ENCODE data around the gene ARHGEF7. TPM values are rescaled to one million over a fixed set of nuclear protein-coding genes. Genes with fewer than 3 reads are reported as not detected.
"Not testable (repeated sequence)": the region's sequence is repeated elsewhere in the genome, so short reads cannot be mapped to it uniquely, and the experiment has no call there.

ARHGEF7 gene
- total RNA-seq, 1 donor from 2014 or later = 104 TPM

GRCh38 chr13:111194651-111195050 is 79.5 kb downstream of the ARHGEF7 start:
- DNase-seq (ENCODE audit: low spot score) = not testable (repeated sequence)

- DNase-seq (ENCODE audit: low spot score) = not testable (repeated sequence)
These were observed 83.7 kb downstream of the ARHGEF7 start for GRCh38 chr13:111198732-111199378.

DNA sequence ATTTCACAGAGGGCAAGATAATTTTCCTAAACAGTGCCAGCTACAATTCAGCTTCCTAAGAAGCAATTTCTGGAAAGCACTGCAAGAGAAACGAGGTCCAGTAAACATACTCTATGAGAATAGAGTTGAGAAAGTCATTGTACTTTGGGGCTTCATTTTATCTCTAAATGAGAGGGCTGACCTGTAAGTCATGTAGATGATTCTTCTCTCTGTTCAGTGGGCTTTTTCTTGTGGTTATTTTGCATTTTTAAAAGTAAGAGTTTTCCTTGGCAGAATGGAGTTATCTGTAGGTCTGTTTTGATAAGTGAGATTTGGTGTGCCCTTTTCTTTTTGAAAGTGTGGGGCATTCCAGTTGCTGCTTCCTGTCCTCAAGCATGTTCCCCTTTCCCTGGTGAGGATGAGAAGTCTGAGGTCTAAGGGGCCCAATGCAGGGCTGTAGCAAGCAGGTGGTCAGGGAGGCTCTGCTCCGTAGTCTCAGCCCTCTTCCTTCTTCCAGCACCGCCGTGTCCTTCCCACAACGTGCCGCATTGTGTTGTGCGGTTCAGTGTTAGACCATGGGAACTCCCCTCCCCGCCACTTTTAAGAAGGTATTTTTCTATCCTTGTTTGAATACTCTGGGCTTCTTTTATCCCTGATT is 86.3 kb downstream of the ARHGEF7 start:
- DNase-seq (ENCODE audit: low spot score) = no peak

DNA sequence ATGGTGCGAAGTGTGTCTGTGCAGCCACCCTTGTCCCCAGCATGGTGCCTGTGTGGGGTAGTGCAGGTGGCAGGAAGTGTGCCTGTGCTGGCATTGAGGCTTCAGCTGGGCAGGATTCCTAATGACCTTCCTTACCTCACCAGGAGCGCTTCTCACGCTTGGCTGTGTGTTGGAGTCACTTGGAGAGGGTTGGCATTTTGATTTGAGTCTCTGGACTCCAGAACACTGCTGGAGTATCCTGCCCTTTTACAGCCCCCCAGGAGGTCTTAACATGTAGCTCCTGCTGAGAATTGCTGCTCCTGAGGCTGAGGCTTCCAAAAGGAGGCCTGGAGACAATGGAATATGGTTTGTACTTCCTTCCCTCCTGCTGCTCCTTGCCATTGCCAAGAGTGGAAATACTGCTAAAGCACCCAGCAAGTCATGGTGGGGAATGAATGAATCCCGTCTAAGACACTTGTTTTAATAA is 87.1 kb downstream of the ARHGEF7 start:
- no peak for DNase-seq (ENCODE audit: low spot score)

GRCh38 chr13:111202745-111203144 is 87.6 kb downstream of the ARHGEF7 start:
- no peak for DNase-seq (ENCODE audit: low spot score)

GRCh38 chr13:111203736-111204389 is 88.8 kb downstream of the ARHGEF7 start:
- DNase-seq (ENCODE audit: low spot score) = no peak

DNA sequence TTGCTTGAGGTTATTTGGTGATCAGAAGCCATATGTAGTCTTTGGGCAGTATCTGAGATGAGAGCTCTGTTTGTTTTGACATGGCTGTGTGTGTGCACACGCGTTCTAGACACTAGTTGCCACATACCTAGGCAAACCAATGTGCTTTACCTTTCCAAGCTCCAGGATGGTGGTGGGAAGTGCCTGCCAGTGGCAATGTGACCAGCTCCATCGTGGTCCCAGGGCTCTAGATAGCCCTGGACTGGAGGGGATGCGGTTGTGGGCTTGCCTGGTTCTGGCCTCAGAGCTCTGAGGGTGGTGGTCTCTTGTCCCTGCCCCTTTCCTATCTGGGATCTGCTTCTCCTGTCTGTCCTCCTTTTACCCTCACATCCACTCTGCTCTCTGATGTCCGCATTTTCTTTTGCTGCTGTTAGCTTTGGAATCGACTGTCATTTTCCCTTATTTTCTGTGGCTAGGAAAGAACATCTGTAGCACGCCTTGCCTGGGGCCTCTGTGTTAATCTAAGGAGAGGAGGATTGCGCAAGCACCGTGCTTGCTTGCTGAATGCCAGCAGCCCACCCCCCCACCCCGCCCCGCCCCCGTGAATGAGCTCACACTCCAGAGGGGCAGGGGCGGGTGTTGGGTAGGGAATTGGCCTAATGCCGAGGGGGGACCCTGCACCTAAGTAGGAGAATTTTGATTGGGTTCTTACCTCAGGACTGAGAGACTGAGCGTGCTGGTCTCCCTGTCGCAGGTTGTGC is 89.5 kb downstream of the ARHGEF7 start:
- DNase-seq (ENCODE audit: low spot score) = peak; percentile 54

GRCh38 chr13:111206148-111206547 is 91.0 kb downstream of the ARHGEF7 start:
- DNase-seq (ENCODE audit: low spot score) = no peak

- DNase-seq (ENCODE audit: low spot score) = no peak
These were observed 94.5 kb downstream of the ARHGEF7 start for GRCh38 chr13:111209613-111210012.

DNA sequence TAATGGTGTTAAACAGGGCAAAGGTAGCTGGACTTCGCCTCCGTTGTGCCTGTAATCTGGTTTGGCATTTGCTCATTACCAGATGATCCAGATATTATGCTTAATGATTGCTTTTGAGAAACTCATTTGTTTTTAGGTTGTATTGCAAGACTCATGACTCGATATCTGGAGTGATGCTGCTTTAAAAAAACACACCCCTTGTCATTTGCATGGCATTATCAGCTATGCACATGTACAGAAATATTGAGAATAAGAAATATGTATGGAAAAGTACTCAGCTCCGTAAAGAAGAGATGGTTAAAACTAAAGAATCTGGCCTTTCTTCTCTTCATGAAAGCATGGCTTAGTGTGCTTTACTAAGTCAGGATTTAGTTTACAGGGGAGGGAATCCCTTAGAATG is 95.0 kb downstream of the ARHGEF7 start:
- no peak for DNase-seq (ENCODE audit: low spot score)

DNA sequence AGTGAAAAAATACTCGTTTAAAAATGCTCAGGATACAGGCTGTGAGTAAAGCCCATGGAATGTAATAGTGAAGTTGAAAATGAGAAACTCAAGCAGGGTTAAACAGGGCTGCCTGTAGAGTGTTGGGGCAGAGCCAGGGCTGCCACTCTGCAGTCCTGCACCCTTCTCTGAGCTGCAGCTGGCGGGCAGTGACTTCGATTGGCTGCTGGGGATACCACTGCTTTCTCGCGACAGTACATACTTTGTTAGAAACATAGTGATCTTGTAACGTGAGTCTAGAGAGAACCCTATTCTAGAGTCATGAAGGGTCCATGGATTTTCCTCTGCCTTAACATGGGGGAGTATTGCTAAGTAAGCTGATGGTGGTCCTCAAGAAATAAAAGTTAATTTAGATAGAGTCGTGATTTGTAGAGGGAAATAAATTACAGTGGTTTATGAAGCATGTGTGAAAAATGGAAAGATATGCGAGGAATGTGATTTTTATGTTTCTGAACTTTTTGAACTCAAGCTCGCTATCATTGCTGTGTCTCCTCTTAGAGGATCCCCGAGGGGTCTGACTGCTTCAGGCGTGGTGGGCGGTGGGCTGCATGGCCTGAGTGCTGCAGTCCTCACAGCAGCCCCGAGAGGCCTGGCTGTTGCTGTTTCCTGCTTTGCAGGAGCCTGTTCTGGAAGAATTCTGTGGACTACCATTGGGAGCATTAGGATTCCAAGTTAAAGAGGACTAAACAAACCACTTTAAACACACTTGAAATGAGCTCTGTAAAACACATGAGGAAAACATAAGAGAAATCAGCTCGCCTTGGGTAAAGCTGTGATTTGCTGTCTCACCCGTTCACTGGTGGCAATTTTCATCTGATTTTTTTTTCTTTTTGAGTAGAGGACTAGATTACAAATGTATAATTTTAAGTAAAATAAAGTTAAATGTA is 95.7 kb downstream of the ARHGEF7 start:
- no peak for DNase-seq (ENCODE audit: low spot score)

DNA sequence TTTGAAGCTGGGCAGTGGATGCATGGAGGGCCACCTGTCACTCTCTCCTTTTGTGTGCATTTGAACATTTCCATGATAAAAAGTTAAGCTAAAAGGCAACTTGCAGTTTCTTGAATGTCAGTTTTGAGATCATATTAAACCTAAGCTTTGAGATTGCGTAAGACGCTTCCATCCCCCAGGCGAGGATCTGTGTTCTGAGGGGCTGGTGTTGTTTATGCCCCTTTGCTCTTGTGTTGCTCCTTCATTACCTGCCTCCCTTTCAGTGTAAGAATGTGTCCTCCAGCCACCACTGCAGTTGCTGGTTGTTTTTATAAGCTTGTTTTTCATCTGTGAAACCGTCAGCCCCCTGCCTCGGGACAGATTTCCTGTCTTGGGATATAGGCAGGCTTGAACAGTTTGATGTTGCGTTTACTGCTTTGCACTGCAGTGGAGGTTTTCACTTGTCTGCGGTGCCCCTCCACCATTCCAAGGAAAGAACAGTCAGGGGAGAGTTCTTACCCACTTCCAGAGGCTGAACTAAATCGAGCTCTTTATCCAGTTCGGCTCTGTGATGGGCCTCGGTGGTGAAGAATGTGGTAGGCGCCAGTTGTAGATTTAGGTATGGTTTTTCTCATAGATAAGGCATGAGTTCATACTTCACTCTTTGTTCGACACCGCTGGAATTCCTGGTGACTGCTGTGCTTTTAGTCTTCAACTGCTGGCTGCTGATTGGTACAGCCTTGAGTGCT is 96.8 kb downstream of the ARHGEF7 start:
- no peak for DNase-seq (ENCODE audit: low spot score)

GRCh38 chr13:111212517-111212873 is 97.4 kb downstream of the ARHGEF7 start:
- DNase-seq (ENCODE audit: low spot score) = no peak

DNA sequence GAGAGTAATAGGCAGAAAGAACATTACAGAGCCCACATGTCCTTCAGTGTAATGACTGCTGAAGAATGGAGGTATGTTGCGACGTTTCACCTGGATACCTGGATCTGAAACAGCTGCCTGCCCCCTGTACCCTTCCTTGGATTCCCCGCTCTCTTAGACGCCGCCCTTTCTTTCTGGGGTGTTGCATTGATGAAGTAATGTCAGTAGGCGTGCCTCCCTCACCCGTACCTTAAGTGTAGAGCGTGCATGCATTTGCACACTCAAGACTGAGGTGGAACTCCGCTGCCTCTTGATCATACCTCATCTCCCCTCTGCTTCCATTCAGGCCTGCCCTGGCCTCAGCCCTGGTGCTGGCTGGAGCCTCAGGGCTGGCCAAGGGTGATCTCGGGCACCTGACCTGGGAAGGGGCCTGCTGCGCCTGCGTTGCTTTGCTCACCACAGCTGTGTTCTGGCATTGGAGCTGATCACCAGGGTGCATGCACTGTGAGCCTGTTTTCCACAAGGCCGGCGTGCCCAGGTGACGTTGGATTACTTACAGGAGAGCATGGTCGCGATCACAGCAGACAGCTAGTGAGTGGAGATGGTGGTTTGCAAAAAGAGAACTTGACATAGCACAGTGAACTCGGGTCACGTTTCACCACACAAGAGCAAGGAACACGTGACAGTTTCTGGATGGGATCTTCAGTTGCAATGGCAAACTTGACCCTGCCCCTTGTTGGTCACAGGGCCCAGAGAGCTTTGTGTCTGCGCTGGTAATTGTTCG is 99.0 kb downstream of the ARHGEF7 start:
- no peak for DNase-seq (ENCODE audit: low spot score)

GRCh38 chr13:111215081-111216047 is 100.3 kb downstream of the ARHGEF7 start:
- no peak for DNase-seq (ENCODE audit: low spot score)

GRCh38 chr13:111216166-111216960 is 101.3 kb downstream of the ARHGEF7 start:
- no peak for DNase-seq (ENCODE audit: low spot score)

- DNase-seq (ENCODE audit: low spot score) = no peak
These were observed 102.5 kb downstream of the ARHGEF7 start for GRCh38 chr13:111217641-111218040.

DNA sequence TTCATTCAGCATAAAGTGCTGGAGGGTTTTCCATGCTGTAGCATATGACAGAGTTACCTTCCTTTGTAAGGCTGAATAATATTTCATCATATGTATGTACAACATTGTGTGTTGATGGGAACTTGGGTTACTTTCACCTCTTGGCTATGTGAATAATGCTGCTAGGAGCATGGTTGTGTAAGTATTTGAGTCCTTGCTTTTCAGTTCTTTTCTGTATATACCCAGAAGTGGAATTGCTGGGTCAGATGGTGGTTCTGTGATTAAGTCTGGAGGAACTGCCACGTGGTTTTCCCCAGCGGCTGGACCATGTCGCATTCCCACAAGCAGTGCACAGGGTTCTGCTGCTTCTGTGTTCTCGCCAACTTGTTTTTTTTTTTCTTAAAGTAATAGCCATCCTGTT is 104.2 kb downstream of the ARHGEF7 start:
- DNase-seq (ENCODE audit: low spot score) = no peak
